HG02642 (cell line): ENCODE data around the gene ANKEF1.

ENCODE experiments used
- ATAC-seq: cut with Tn5 transposase; IDR thresholded peaks from one replicate; pipeline ENCODE4 v1.9.1; 2021; ENCODE audit warnings: mild to moderate bottlenecking; ENCODE audit not compliant: unreplicated experiment, poor library complexity

ANKEF1 gene

DNA sequence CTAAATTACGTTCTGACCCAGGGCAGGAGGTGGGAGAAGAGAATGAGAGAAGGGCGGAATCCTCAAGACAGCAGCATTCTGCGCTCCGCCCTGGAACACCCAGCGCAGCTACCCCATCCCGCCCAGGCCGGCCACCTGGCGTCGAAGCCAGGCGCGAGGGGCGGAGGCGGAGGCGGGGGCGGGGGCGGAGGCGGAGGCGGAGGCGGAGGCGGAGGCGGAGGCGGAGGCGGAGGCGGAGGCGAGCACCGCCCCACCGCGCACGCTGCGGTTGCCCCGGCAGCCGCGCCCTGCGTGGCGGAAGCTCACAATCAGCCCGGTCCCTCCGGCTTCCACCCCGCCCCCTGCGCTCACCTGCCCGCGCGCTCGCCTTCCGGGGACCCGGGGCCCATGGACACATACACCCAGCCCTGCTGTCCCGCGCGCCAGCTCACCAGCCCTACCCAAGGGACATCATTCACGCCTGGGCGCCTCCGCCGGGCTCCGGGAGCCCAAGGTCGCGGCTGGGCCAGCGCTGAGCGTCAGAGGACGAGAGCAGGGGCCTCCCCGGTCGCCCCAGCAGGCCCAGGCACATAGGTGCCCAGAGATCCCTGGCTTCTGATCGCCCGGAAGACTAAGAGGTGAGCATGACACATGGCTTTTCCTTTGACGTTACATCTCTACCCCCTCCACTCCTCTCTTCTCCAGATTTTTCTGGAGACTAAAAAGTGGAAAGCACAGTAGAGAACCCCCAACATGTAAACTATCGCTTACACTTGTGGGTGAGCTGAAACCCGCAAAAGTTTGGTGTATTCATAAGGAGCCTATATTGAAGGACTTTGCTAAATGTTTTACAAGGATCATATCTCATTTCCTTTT lies at the start of gene ANKEF1:
Gene ANKEF1 (plus strand): TSS at position 271 of the 855 bp plus-strand sequence. CDS start 3,315 bp downstream, outside the sequence.
- peak; percentile 96 for ATAC-seq

DNA sequence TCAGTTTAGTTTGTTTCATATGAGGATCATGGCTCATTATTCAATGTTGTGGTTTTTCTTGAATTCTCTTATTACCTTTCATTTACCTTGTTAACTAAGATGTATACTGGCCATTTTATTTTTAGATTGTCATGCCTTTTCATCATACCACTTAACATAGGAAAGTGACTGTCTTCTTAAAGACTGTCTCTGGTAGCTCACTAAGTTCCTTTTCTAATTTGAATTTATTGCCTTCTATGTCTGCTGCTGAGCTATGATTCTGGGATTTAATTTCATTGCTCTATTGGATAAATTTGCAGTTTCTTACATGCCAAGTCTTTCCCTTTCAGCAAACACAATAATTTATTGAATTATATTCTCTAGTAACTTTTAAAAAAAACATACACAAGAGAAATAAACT lies 49.5 kb upstream of the ANKEF1 start:
- no peak for ATAC-seq

- ATAC-seq: no peak
These were observed 49.0 kb upstream of the ANKEF1 start for GRCh38 chr20:9985773-9986172.

DNA sequence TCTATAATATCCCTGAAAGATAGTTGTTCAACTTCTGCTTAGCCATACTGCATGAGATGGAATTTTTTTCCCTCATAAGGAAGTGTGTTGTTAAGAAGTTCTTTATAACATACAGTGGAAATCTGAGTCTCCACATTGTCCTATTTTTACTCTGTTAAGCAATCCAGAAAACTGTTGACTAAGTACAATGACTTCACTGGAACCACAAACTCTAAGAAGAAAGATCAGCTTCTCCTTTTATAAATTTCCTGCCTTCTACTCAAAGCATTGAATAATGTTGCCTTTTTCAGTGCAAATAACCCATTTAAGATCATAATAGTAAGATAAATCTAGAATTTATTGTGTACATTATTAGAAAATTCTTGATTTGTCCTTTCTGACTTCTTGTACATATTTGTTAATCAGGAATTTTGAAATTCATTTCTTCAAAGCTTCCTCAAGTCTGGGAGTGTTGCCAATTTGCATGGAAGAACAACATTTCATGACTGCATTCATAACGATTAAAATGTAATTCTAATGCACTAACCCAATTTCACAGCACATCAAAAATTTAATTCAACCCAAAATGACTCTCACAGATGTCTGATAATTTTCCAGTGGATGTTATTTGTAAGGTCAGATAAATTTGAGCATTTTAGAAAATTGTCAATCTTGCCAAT lies 45.6 kb upstream of the ANKEF1 start:
- no peak for ATAC-seq

- no peak for ATAC-seq
These were observed 41.6 kb upstream of the ANKEF1 start for GRCh38 chr20:9993137-9993536.

DNA sequence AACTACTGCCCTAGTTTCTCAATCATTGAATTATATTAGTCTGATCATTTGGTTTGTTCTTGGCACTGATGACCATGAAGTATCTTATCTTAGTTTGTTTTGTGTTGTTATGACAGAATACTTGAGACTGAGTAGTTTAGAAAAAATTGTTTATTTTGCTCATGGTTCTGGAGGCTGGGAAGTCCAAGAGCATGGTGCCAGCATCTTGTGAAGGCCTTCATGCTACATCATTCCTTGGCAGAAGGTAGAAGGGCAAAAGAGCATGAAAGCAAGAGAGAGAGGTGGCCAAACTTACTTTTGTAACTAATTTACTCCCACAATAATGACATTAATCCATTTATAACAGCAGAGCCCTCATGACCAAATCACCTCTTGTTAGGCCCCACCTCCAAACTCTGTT lies 40.1 kb upstream of the ANKEF1 start:
- no peak for ATAC-seq

DNA sequence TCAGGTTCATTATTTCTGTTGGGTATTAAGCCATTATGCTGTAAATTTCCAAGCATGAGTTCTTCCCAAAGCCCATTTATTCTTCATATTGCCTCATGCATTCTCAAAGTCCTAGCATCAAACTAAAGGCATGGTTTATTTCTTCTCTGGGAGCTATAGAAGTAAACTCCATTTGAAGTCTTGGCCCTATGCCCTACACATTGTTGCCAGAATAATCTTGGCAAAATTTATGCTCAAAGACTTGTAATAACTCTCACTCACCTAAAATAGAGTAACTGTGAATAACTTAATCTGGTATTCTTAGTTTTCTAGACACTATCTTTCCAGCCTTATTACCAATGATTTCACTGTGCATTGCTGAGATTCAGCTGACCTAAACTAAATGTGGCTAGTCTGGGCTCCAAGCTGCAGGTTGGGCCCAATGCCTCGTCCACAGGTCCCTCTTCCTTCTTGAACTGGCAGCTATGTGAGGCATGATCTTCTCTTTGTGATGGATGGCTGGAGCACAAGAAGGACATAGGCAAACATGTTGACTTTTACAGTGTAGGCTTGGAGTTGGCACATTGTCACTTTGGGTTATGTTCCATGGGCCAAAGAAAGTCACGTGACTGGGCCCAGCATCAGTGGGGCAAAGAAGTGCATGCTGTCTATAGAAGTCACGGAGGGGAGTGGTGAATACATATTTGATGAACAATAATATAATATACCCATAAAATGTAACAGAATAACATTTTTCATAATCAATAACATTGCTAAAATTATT lies 39.1 kb upstream of the ANKEF1 start:
- no peak for ATAC-seq

- no peak for ATAC-seq
These were observed 37.8 kb upstream of the ANKEF1 start for GRCh38 chr20:9996944-9997343.

- ATAC-seq: no peak
These were observed 35.1 kb upstream of the ANKEF1 start for GRCh38 chr20:9999645-10000044.

DNA sequence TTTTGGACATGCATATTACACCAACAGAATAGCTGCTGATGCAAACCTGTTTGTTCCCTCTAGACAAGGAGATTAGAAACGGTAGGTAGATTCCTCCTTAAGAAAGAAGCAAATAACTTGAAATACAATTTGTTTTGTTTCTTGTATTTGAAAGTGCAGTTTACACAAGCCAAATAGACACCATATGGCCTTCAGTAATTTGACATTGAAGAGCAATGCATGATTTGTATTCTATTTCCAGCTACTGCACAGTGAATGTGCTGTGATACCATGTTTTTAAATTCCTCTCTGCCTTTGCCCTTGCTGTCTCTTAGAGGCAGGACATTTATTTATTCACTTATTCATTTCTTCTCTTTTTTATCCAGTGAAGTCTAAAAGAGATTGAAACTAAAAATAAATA lies 31.9 kb upstream of the ANKEF1 start:
- ATAC-seq: no peak

DNA sequence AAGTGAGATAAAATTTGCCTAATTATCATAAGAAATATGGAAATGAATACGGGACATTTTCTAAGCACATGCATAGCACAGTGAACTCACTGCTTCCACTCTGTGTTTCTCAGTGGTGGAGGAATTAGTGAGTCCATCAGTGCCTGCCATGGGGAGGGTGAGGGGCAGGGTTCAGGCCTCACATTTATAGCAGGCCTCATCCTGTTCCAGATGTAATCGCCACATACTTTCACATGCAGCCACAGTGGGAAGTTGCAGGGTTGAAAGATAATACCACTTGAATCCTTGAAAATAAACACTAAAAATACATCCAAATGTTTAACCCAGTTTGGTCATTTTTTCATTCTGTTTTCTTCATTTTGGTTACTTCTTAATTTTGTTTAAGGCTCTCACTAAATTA lies 29.9 kb upstream of the ANKEF1 start:
- ATAC-seq: no peak

GRCh38 chr20:10005885-10006284 lies 28.9 kb upstream of the ANKEF1 start:
- ATAC-seq: no peak

- no peak for ATAC-seq
These were observed 28.2 kb upstream of the ANKEF1 start for GRCh38 chr20:10006447-10007090.

DNA sequence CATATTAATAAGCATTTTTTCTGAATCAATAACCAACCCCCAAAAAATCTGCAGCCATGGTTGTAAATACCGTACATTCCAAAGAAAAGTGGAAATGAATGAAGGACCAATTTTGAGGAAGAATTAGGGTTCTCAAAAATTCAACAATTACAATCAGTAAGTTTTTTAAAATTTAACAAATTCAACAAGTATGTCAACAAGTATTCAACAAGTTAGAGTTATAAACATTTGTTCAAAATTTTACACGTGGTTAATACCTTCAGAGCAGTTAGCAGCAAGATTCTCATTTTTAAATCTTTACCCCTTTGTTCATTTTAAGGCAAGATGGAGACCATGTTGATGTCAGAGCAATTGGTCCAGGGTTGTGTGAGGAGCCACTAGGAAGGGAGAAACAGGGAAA lies 27.6 kb upstream of the ANKEF1 start:
- ATAC-seq: no peak

GRCh38 chr20:10007747-10008146 lies 27.0 kb upstream of the ANKEF1 start:
- ATAC-seq: no peak

- ATAC-seq: no peak
These were observed 22.3 kb upstream of the ANKEF1 start for GRCh38 chr20:10012464-10012863.

GRCh38 chr20:10014431-10014830 lies 20.4 kb upstream of the ANKEF1 start:
- no peak for ATAC-seq

DNA sequence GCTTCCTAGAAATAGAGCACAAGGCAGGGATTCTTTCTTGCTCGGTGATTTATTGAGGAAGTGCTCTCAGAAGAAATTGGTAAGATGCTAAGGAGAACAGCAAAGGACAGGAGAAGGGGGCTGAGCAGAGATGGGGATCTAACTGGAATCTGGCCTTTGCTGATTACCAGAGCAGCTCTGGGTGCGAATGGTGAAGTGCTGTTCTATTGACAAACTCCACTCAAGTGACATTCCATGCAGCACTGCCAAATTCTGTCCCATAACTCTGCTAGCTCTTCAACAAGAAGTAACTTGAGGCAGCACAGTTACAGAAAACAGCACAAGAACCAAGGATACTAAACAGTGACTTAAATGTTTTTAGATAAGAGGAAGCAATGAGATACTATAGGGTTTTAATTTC lies 13.8 kb upstream of the ANKEF1 start:
- ATAC-seq: no peak

GRCh38 chr20:10022625-10023024 lies 12.2 kb upstream of the ANKEF1 start:
- ATAC-seq: no peak

DNA sequence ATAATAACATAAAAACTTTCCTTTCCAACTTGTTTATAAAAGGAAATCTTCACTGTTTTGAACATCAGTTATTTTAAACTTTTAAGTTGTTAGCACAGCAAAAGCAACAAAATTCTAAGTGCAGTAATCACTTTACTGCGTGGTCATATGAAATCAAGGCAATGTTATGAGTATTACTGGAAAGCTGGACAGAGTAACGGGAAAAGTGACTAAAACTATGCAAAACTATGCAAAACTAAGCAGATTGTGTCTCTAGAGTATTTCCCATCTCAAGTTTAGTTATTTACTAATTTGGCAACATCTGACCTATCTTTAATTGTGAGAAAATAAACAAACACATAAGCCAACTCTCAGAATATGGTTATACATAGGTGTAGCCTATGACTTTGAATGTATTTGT lies 10.9 kb upstream of the ANKEF1 start:
- no peak for ATAC-seq
